ENCODE measurements around the gene SUB1.

SUB1 gene

GRCh38 chr5:32578764-32579163 is 6.6 kb upstream of the SUB1 start:
- Mint-ChIP-seq H3K4me3 (no peak overlapping the region), H3K9me3 (no peaks in the 10 kb centered on the region), H3K27me3 (no peaks in the 10 kb centered on the region), H3K4me1 (peaks cover 31% of the 10 kb centered on the region), H3K36me3 (no peaks in the 10 kb centered on the region), H3K27ac (no peak overlapping the region)
- no peak for ATAC-seq (ENCODE audit: low read depth)
- no peak for DNase-seq (ENCODE audit: low spot score in 2 of 2)

GRCh38 chr5:32581010-32581785 is 4.2 kb upstream of the SUB1 start:
- Mint-ChIP-seq H3K4me1 (peaks cover 45% of the 10 kb centered on the region), H3K9me3 (no peaks in the 10 kb centered on the region), H3K4me3 (no peak overlapping the region), H3K27me3 (no peaks in the 10 kb centered on the region), H3K27ac (no peak overlapping the region), H3K36me3 (peaks cover 4% of the 10 kb centered on the region)
- no peak for ATAC-seq (ENCODE audit: low read depth)
- no peak for DNase-seq (ENCODE audit: low spot score in 2 of 2)

- Mint-ChIP-seq H3K4me3 (peak overlapping the region; percentile 67), H3K4me1 (peaks cover 52% of the 10 kb centered on the region), H3K9me3 (no peaks in the 10 kb centered on the region), H3K36me3 (peaks cover 8% of the 10 kb centered on the region), H3K27ac (peak overlapping the region; percentile 56), H3K27me3 (no peaks in the 10 kb centered on the region)
- DNase-seq (ENCODE audit: low spot score in 2 of 2) (peak; percentile 30 to 57), ATAC-seq (ENCODE audit: low read depth) (peak; percentile 67)
Measured at GRCh38 chr5:32583582-32584232, 1.6 kb upstream of the SUB1 start.

- peaks cover 54% of the 10 kb centered on the region for H3K4me1 Mint-ChIP-seq
- no peaks in the 10 kb centered on the region for H3K9me3 Mint-ChIP-seq
- H3K27ac Mint-ChIP-seq = peak overlapping the region; percentile 56
- peaks cover 11% of the 10 kb centered on the region for H3K36me3 Mint-ChIP-seq
- ATAC-seq (ENCODE audit: low read depth) = no peak
- peak overlapping the region; percentile 67 for H3K4me3 Mint-ChIP-seq
- no peak for DNase-seq (ENCODE audit: low spot score in 2 of 2)
- no peaks in the 10 kb centered on the region for H3K27me3 Mint-ChIP-seq
Measured at GRCh38 chr5:32584646-32585045, 711 bp upstream of the SUB1 start.

GRCh38 chr5:32585122-32585445 is 273 bp upstream of the SUB1 start:
- no peak for ATAC-seq (ENCODE audit: low read depth)
- Mint-ChIP-seq H3K4me1 (peaks cover 53% of the 10 kb centered on the region), H3K27ac (peak overlapping the region; percentile 98), H3K4me3 (peak overlapping the region; percentile 99), H3K27me3 (no peaks in the 10 kb centered on the region), H3K9me3 (no peaks in the 10 kb centered on the region), H3K36me3 (peaks cover 11% of the 10 kb centered on the region)
- no peak for DNase-seq (ENCODE audit: low spot score in 2 of 2)

- H3K36me3 Mint-ChIP-seq = peaks cover 13% of the 10 kb centered on the region
- peak overlapping the region; percentile 99 for H3K4me3 Mint-ChIP-seq
- peak overlapping the region; percentile 98 for H3K27ac Mint-ChIP-seq
- ATAC-seq (ENCODE audit: low read depth) (no peak), DNase-seq (ENCODE audit: low spot score in 2 of 2) (no peak)
- H3K27me3 Mint-ChIP-seq = no peaks in the 10 kb centered on the region
- H3K4me1 Mint-ChIP-seq = peaks cover 46% of the 10 kb centered on the region
- H3K9me3 Mint-ChIP-seq = no peaks in the 10 kb centered on the region
Measured at GRCh38 chr5:32586276-32586599, 881 bp downstream of the SUB1 start.

- H3K4me3 Mint-ChIP-seq = peak overlapping the region; percentile 99
- peaks cover 14% of the 10 kb centered on the region for H3K36me3 Mint-ChIP-seq
- H3K27ac Mint-ChIP-seq = no peak overlapping the region
- no peaks in the 10 kb centered on the region for H3K9me3 Mint-ChIP-seq
- H3K27me3 Mint-ChIP-seq = no peaks in the 10 kb centered on the region
- ATAC-seq (ENCODE audit: low read depth) (no peak), DNase-seq (ENCODE audit: low spot score in 2 of 2) (no peak)
- peaks cover 39% of the 10 kb centered on the region for H3K4me1 Mint-ChIP-seq
Measured at GRCh38 chr5:32587067-32587551, 1.8 kb downstream of the SUB1 start.

GRCh38 chr5:32589416-32589815 is 4.1 kb downstream of the SUB1 start:
- DNase-seq (ENCODE audit: low spot score in 2 of 2) (no peak), ATAC-seq (ENCODE audit: low read depth) (no peak)
- H3K4me1 Mint-ChIP-seq = peaks cover 31% of the 10 kb centered on the region
- H3K27ac Mint-ChIP-seq = no peak overlapping the region
- no peaks in the 10 kb centered on the region for H3K27me3 Mint-ChIP-seq
- peak overlapping the region; percentile 49 for H3K4me3 Mint-ChIP-seq
- H3K9me3 Mint-ChIP-seq = no peaks in the 10 kb centered on the region
- H3K36me3 Mint-ChIP-seq = peaks cover 21% of the 10 kb centered on the region

GRCh38 chr5:32589942-32590869 is 4.8 kb downstream of the SUB1 start:
- DNase-seq (ENCODE audit: low spot score in 2 of 2) (peak; percentile 47 to 73), ATAC-seq (ENCODE audit: low read depth) (no peak)
- Mint-ChIP-seq H3K27ac (no peak overlapping the region), H3K4me1 (peaks cover 26% of the 10 kb centered on the region), H3K27me3 (no peaks in the 10 kb centered on the region), H3K4me3 (no peak overlapping the region), H3K9me3 (no peaks in the 10 kb centered on the region), H3K36me3 (peaks cover 22% of the 10 kb centered on the region)

- no peak overlapping the region for H3K27ac Mint-ChIP-seq
- peaks cover 34% of the 10 kb centered on the region for H3K36me3 Mint-ChIP-seq
- DNase-seq (ENCODE audit: low spot score in 2 of 2) = no peak
Measured at GRCh38 chr5:32595118-32595517, 9.8 kb downstream of the SUB1 start.

GRCh38 chr5:32597041-32597629 is 11.8 kb downstream of the SUB1 start:
- peaks cover 38% of the 10 kb centered on the region for H3K36me3 Mint-ChIP-seq
- H3K4me1 Mint-ChIP-seq = peaks cover 17% of the 10 kb centered on the region
- H3K4me3 Mint-ChIP-seq = peak overlapping the region; percentile 8
- no peaks in the 10 kb centered on the region for H3K9me3 Mint-ChIP-seq
- no peaks in the 10 kb centered on the region for H3K27me3 Mint-ChIP-seq
- H3K27ac Mint-ChIP-seq = no peak overlapping the region
- ATAC-seq (ENCODE audit: low read depth) (no peak), DNase-seq (ENCODE audit: low spot score in 2 of 2) (no peak)

More at GRCh38 chr5:32595118-32595517, 9.8 kb downstream of the SUB1 start:
- H3K9me3 Mint-ChIP-seq = no peaks in the 10 kb centered on the region
- H3K4me3 Mint-ChIP-seq = no peak overlapping the region
- no peaks in the 10 kb centered on the region for H3K27me3 Mint-ChIP-seq
- no peak for ATAC-seq (ENCODE audit: low read depth)
- H3K4me1 Mint-ChIP-seq = peaks cover 21% of the 10 kb centered on the region

GRCh38 chr5:32598260-32598937 is 13.0 kb downstream of the SUB1 start:
- Mint-ChIP-seq H3K27me3 (no peaks in the 10 kb centered on the region), H3K27ac (no peak overlapping the region), H3K4me3 (no peak overlapping the region), H3K36me3 (peaks cover 31% of the 10 kb centered on the region), H3K4me1 (peaks cover 10% of the 10 kb centered on the region), H3K9me3 (no peaks in the 10 kb centered on the region)
- DNase-seq (ENCODE audit: low spot score in 2 of 2) (no peak), ATAC-seq (ENCODE audit: low read depth) (no peak)

GRCh38 chr5:32598997-32599549 is 13.7 kb downstream of the SUB1 start:
- Mint-ChIP-seq H3K4me3 (no peak overlapping the region), H3K27me3 (no peaks in the 10 kb centered on the region), H3K4me1 (peaks cover 10% of the 10 kb centered on the region), H3K27ac (no peak overlapping the region), H3K36me3 (peaks cover 32% of the 10 kb centered on the region), H3K9me3 (no peaks in the 10 kb centered on the region)
- no peak for DNase-seq (ENCODE audit: low spot score in 2 of 2)
- ATAC-seq (ENCODE audit: low read depth) = no peak
